C4-2B (cell line): Measurements from ENCODE around the gene PEX6.

Source experiments
- H3K27ac ChIP-seq: fragments of 450-650 bp; 2 replicates; pipeline ENCODE4 v1.5.1; 2017
- ZFX ChIP-seq: fragments of 450-650 bp; IDR thresholded peaks from 2 replicates; pipeline ENCODE4 v1.6.1; 2017
- TF ChIP-seq, protein P1 (sequence below): fragments of 450-650 bp; conservative IDR thresholded peaks from 2 replicates; pipeline ENCODE4 v1.5.1; 2017; ENCODE audit warnings: mild to moderate bottlenecking

PEX6 gene

DNA sequence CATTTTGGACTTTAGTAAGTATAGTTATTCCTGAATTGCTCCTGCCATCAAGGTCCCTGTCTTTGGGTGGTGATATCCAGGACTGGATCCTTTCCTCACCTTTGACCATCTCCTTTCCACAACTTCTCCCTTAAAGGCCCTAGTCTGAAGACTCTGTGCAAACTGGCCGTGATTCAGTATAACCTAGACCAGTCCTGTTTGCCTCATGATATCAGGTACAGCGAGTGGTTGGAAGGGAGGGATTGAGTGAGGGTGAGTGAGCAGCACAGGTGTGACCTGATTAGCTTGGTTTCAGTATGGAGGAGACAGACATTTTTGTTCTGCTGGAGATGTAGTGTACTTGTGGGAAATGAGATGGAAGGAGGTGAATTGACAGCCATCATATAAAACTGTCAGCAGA, 40.2 kb upstream of the PEX6 start:
- no peak overlapping the region for H3K27ac ChIP-seq
- no peak for TF ChIP-seq ZFX
- TF ChIP-seq, protein P1, sequence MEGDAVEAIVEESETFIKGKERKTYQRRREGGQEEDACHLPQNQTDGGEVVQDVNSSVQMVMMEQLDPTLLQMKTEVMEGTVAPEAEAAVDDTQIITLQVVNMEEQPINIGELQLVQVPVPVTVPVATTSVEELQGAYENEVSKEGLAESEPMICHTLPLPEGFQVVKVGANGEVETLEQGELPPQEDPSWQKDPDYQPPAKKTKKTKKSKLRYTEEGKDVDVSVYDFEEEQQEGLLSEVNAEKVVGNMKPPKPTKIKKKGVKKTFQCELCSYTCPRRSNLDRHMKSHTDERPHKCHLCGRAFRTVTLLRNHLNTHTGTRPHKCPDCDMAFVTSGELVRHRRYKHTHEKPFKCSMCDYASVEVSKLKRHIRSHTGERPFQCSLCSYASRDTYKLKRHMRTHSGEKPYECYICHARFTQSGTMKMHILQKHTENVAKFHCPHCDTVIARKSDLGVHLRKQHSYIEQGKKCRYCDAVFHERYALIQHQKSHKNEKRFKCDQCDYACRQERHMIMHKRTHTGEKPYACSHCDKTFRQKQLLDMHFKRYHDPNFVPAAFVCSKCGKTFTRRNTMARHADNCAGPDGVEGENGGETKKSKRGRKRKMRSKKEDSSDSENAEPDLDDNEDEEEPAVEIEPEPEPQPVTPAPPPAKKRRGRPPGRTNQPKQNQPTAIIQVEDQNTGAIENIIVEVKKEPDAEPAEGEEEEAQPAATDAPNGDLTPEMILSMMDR = no peak

- no peak for TF ChIP-seq ZFX
- TF ChIP-seq, protein P1 = no peak
- no peak overlapping the region for H3K27ac ChIP-seq
Observed at GRCh38 chr6:43016943-43017334, 38.0 kb upstream of the PEX6 start.

DNA sequence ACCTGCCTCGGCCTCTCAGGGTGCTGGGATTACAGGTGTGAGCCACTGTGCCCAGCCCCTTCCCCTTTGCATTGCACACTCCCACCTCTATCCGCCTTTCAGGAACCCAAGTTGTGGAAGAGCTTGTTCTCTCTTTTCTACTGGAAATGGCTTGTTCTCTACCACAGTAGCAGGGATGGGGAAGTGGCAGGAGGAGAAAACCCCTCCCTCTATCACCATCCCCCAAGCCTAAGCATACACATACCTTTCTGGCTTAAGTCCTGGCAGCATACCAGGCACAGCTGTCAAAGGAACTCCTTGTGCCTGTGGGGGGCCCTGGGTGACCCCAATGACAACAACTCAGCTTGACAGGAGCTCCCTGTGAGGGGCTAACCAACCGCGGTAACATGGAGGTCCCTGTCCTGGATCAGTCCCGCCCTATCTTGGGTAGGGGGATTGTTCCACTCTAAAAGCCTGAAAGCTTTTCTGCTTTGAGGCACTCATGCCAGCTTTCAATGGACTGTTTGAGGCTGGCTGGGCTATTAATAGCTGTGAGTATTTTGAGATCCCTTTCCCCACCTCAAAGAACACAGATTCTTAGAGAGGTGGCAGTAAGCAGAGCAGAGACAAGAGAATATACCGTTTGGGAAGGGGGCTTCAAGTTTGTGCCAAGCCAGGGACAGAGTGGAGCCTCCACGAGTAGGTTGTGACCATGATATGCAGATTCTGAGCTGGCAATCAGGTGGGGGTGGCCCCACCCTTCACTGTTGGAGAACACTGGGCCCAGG, 37.4 kb upstream of the PEX6 start:
- no peak overlapping the region for H3K27ac ChIP-seq
- no peak for TF ChIP-seq ZFX
- TF ChIP-seq, protein P1 = no peak

GRCh38 chr6:43014434-43014909, 35.5 kb upstream of the PEX6 start:
- peak overlapping the region; percentile 83 for H3K27ac ChIP-seq

GRCh38 chr6:43013843-43014433, 35.0 kb upstream of the PEX6 start, which contains the start of the genes KLHDC3 and MEA1:
Gene KLHDC3, plus strand, starts transcription at chr6:43014249. Its CDS starts 2,944 bp downstream, at chr6:43017193.
Gene MEA1, minus strand, starts transcription at chr6:43013946. Its CDS starts 133 bp downstream, at chr6:43013813.
- TF ChIP-seq, protein P1 = no peak
- TF ChIP-seq ZFX = peak; percentile 14; the same call in 1 of the 2 replicates
- peak within 1 kb of the TSS; percentile 83 for H3K27ac ChIP-seq

More at GRCh38 chr6:43014434-43014909, 35.5 kb upstream of the PEX6 start:
- TF ChIP-seq ZFX = no peak
- TF ChIP-seq, protein P1 = no peak

DNA sequence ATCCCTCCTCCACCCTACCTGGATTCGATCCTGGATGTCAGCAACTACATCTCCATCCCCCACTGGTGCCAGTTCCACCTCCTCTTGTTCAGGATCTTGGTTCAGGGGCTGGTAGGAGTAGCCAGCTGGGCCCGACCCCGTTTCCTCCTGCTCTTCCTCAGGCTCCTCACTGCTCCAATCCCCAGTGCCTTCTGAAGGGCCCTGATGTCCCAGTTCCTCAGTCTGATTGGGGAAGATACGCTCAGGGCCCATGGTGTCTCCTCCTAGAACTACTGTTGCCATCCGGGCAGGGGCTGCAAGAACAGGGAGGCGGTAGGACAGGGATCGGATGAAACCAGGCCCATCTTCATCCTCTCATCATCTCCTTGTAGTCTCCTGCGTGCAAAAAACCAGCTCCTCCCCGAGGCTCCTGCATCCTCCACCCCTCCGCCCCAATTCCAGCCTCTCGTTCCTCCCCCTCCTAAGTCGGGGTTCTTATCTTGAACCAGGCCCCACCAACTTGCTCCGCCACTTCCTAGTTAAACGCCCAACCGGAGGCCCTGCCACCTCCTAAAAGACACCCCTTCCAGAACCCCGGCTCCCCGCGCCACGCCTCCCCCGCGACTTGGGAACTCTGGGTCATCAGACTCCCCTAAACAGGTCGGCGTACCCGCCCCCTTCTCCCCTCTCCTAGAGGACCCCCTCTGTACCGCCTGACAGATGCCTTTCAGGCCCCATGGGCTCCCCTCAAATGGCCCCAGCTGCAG, 34.3 kb upstream of the PEX6 start:
- TF ChIP-seq, protein P1 = no peak
- TF ChIP-seq ZFX = 0 out of 2 replicates have a peak, but pooled peaks have one; percentile 30
- peak overlapping the region; percentile 83 for H3K27ac ChIP-seq
